Lower lobe of right lung (tissue), 2 donors: ENCODE data around the gene ANKRD45. TPM values are rescaled to one million over a fixed set of nuclear protein-coding genes. Genes with fewer than 3 reads are reported as not detected.

Source experiments
- ATAC-seq, 2 donors: fragments of 200-7000 bp; cut with Tn5 transposase; one replicate each; pipeline ENCODE4 v1.9.1; 2020 to 2022; ENCODE audit warnings: mild to moderate bottlenecking in 2 of 2, moderate library complexity in 2 of 2
- DNase-seq: peaks from one replicate; pipeline ENCODE4 v3.0.0-alpha.2; 2020
- H3K27ac ChIP-seq: fragments of 200-600 bp; one replicate; pipeline ENCODE4 v1.8.0; 2022
- H3K27me3 ChIP-seq: fragments of 200-600 bp; one replicate; pipeline ENCODE4 v1.8.0; 2022; ENCODE audit warnings: low read depth
- H3K36me3 ChIP-seq: fragments of 200-600 bp; one replicate; pipeline ENCODE4 v1.8.0; 2022; ENCODE audit warnings: mild to moderate bottlenecking
- H3K4me1 ChIP-seq: fragments of 200-600 bp; one replicate; pipeline ENCODE4 v1.8.0; 2022
- H3K4me3 ChIP-seq: fragments of 200-600 bp; one replicate; pipeline ENCODE4 v1.8.0; 2022; ENCODE audit warnings: mild to moderate bottlenecking
- H3K9me3 ChIP-seq: fragments of 200-600 bp; one replicate; pipeline ENCODE4 v1.8.0; 2022
- CTCF ChIP-seq: fragments of 200-600 bp; IDR thresholded peaks from one replicate; pipeline ENCODE4 v1.8.0; 2022; ENCODE audit warnings: antibody characterized with exemption, mild to moderate bottlenecking
- intact Hi-C: fragments of 100-400 bp; cut with DNase I; formaldehyde crosslinking; loops from one replicate; pipeline ENCODE4 v1.11.0; 2022
- long read RNA-seq: library from polyadenylated mRNA; unstranded; transcript quantifications from one replicate; pipeline ENCODE4 v2.0.0, GENCODE V29; 2021
- total RNA-seq: library from RNA; stranded (reverse); fragmentation: NEBNext Ultra II Directional; extraction: Animal tissue kit (Norgen Biotek cat#: 25700); gene quantifications from one replicate; pipeline ENCODE4 v1.2.1, GENCODE V29; 2021
- donor health status: DM: no; HTN: yes; CAD: no; lungs with severe emphysema.

ANKRD45 gene
- total RNA-seq: 4.2 TPM
- long read RNA-seq: 0 reads

- no peak within 1 kb of the TSS for H3K27ac ChIP-seq
- DNase-seq (peak; percentile 68), ATAC-seq (peak; percentile 75 to 77)
- no peak for TF ChIP-seq CTCF
- H3K36me3 ChIP-seq: no peaks in the 10 kb centered on the region
- peaks cover 12% of the 10 kb centered on the region for H3K4me1 ChIP-seq
- intact Hi-C loops: no loop called here
- no peaks in the 10 kb centered on the region for H3K9me3 ChIP-seq
- H3K27me3 ChIP-seq: peaks cover 5% of the 10 kb centered on the region
- H3K4me3 ChIP-seq: peak within 1 kb of the TSS; percentile 49
These were observed at the start of gene ANKRD45 for GRCh38 chr1:173669491-173669941. Gene ANKRD45 (minus strand): TSS chr1:173669851. CDS start chr1:173659418, 10,433 bp downstream.

GRCh38 chr1:173717238-173717637 is 47.6 kb upstream of the ANKRD45 start:
- Histone ChIP-seq H3K27me3 (no peaks in the 10 kb centered on the region), H3K4me3 (no peak overlapping the region), H3K9me3 (no peaks in the 10 kb centered on the region), H3K4me1 (peaks cover 27% of the 10 kb centered on the region), H3K36me3 (peaks cover 3% of the 10 kb centered on the region), H3K27ac (no peak overlapping the region)
- TF ChIP-seq CTCF: no peak
- no peak for DNase-seq
- peak in 1 of 2 donors; percentile 49 for ATAC-seq
- intact Hi-C loops: no loop called here

GRCh38 chr1:173715538-173715844 is 45.8 kb upstream of the ANKRD45 start:
- intact Hi-C loops: no loop called here
- ATAC-seq (no peak), DNase-seq (no peak)
- peaks cover 3% of the 10 kb centered on the region for H3K27me3 ChIP-seq
- no peaks in the 10 kb centered on the region for H3K9me3 ChIP-seq
- no peaks in the 10 kb centered on the region for H3K36me3 ChIP-seq
- H3K4me1 ChIP-seq: peaks cover 27% of the 10 kb centered on the region
- H3K27ac ChIP-seq: peak overlapping the region; percentile 89
- peak overlapping the region; percentile 69 for H3K4me3 ChIP-seq
- no peak for TF ChIP-seq CTCF

GRCh38 chr1:173714759-173715537 is 45.3 kb upstream of the ANKRD45 start, which contains the start of gene KLHL20:
Gene KLHL20 (plus strand): TSS chr1:173714981. CDS start chr1:173716044, 1,063 bp downstream.
- Histone ChIP-seq H3K27me3 (peaks cover 7% of the 10 kb centered on the region), H3K4me1 (peaks cover 27% of the 10 kb centered on the region), H3K9me3 (no peaks in the 10 kb centered on the region), H3K27ac (peak within 1 kb of the TSS; percentile 89), H3K36me3 (no peaks in the 10 kb centered on the region), H3K4me3 (peak within 1 kb of the TSS; percentile 69)
- intact Hi-C loops: no loop called here
- no peak for TF ChIP-seq CTCF
- peak; percentile 98 for ATAC-seq
- peak; percentile 84 for DNase-seq

GRCh38 chr1:173714441-173714758 is 44.7 kb upstream of the ANKRD45 start:
- intact Hi-C loops: no loop called here
- Histone ChIP-seq H3K36me3 (no peaks in the 10 kb centered on the region), H3K27me3 (peaks cover 12% of the 10 kb centered on the region), H3K4me1 (peaks cover 27% of the 10 kb centered on the region), H3K4me3 (peak overlapping the region; percentile 69), H3K9me3 (no peaks in the 10 kb centered on the region), H3K27ac (peak overlapping the region; percentile 89)
- DNase-seq (no peak), ATAC-seq (no peak)
- no peak for TF ChIP-seq CTCF
